Astrocyte (in vitro differentiated cells and primary cell): ENCODE measurements around the gene SLC12A4. TPM values are rescaled to one million over a fixed set of nuclear protein-coding genes. Genes with fewer than 3 reads are reported as not detected.
"Not testable (repeated sequence)": the region's sequence is repeated elsewhere in the genome, so short reads cannot be mapped to it uniquely, and the experiment has no call there.

ENCODE experiments used
- DNase-seq: peaks from one replicate; pipeline ENCODE4 v3.0.0-alpha.2; 2010; ENCODE audit warnings: low read depth
- FAIRE-seq: peaks from 2 replicates; lab custom pipeline; 2011; peaks lifted over from hg19 to GRCh38; lab: Jason Lieb, UNC
- H2AFZ ChIP-seq: 2 replicates; pipeline ENCODE4 v1.6.0; 2012; ENCODE audit warnings: low read depth, low read length, inconsistent platforms
- H3K27ac ChIP-seq: 2 replicates; pipeline ENCODE4 v1.5.1; 2011; ENCODE audit warnings: low read depth, low read length, inconsistent platforms
- H3K27me3 ChIP-seq: 2 replicates; pipeline ENCODE4 v1.6.0; 2011; ENCODE audit warnings: low read length, inconsistent platforms; ENCODE audit not compliant: insufficient read depth
- H3K36me3 ChIP-seq: 2 replicates; pipeline ENCODE4 v1.5.1; 2011; ENCODE audit warnings: low read length, inconsistent platforms; ENCODE audit not compliant: insufficient read depth
- H3K4me1 ChIP-seq: 2 replicates; pipeline ENCODE4 v1.5.1; 2011; ENCODE audit warnings: low read length, inconsistent platforms; ENCODE audit not compliant: insufficient read depth
- H3K4me2 ChIP-seq: 2 replicates; pipeline ENCODE4 v1.6.0; 2012; ENCODE audit warnings: low read length, inconsistent platforms
- H3K4me3 ChIP-seq: 2 replicates; pipeline ENCODE4 v1.5.1; 2011; ENCODE audit warnings: low read depth, mild to moderate bottlenecking, low read length, inconsistent platforms; ENCODE audit not compliant: insufficient read depth
- H3K79me2 ChIP-seq: 2 replicates; pipeline ENCODE4 v1.6.0; 2012; ENCODE audit warnings: mild to moderate bottlenecking, low read length, inconsistent platforms; ENCODE audit not compliant: insufficient read depth
- H3K9ac ChIP-seq: 2 replicates; pipeline ENCODE4 v1.6.0; 2012; ENCODE audit warnings: mild to moderate bottlenecking, low read length, inconsistent platforms
- H3K9me3 ChIP-seq: 2 replicates; pipeline ENCODE4 v1.5.1; 2012; ENCODE audit warnings: low read depth, mild to moderate bottlenecking, low read length, inconsistent platforms; ENCODE audit not compliant: insufficient read depth
- H4K20me1 ChIP-seq: 2 replicates; pipeline ENCODE4 v1.6.0; 2012; ENCODE audit warnings: low read length, inconsistent platforms; ENCODE audit not compliant: insufficient read depth
- H3K27ac Mint-ChIP-seq: one replicate; pipeline ENCODE4 v1.8.0; 2021; ENCODE audit warnings: mild to moderate bottlenecking, mixed read lengths; ENCODE audit not compliant: unreplicated experiment
- H3K27me3 Mint-ChIP-seq: one replicate; pipeline ENCODE4 v1.8.0; 2021; ENCODE audit warnings: low read depth, mixed read lengths; ENCODE audit not compliant: unreplicated experiment
- H3K36me3 Mint-ChIP-seq: one replicate; pipeline ENCODE4 v1.8.0; 2021; ENCODE audit warnings: low read depth, mixed read lengths; ENCODE audit not compliant: unreplicated experiment
- H3K4me1 Mint-ChIP-seq: one replicate; pipeline ENCODE4 v1.8.0; 2021; ENCODE audit warnings: low read depth, mixed read lengths; ENCODE audit not compliant: unreplicated experiment
- H3K4me3 Mint-ChIP-seq: one replicate; pipeline ENCODE4 v1.8.0; 2021; ENCODE audit warnings: mild to moderate bottlenecking, moderate library complexity, mixed read lengths; ENCODE audit not compliant: unreplicated experiment
- H3K9me3 Mint-ChIP-seq: one replicate; pipeline ENCODE4 v1.8.0; 2021; ENCODE audit warnings: mild to moderate bottlenecking, mixed read lengths; ENCODE audit not compliant: unreplicated experiment
- EZH2 ChIP-seq: IDR thresholded peaks from 2 replicates; pipeline ENCODE4 v1.6.1; 2012; ENCODE audit warnings: mild to moderate bottlenecking, low read length, inconsistent platforms; ENCODE audit not compliant: insufficient read depth
- total RNA-seq: library from RNA; stranded (reverse); gene quantifications from 2 replicates; pipeline ENCODE4 v1.2.1, GENCODE V29; 2021
- TF ChIP-seq, protein P1 (sequence below): IDR thresholded peaks from 2 replicates; pipeline ENCODE4 v1.5.1; 2011; ENCODE audit warnings: low read depth, mild to moderate bottlenecking, inconsistent platforms, low read length, moderate library complexity; ENCODE audit not compliant: insufficient read depth

Gene SLC12A4
- total RNA-seq, 1 donor from 2014 or later = 118 TPM

- not testable (repeated sequence) for H3K9ac ChIP-seq, H3K4me1 Mint-ChIP-seq, H3K9me3 ChIP-seq, H3K4me3 ChIP-seq, H3K27me3 Mint-ChIP-seq, H3K27ac ChIP-seq, H3K36me3 Mint-ChIP-seq, H3K9me3 Mint-ChIP-seq, H3K4me3 Mint-ChIP-seq, H3K4me1 ChIP-seq, H3K27me3 ChIP-seq, H4K20me1 ChIP-seq, H3K36me3 ChIP-seq, H3K4me2 ChIP-seq, DNase-seq, H3K27ac Mint-ChIP-seq, H3K79me2 ChIP-seq, H2AFZ ChIP-seq, FAIRE-seq
Measured at GRCh38 chr16:67998231-67998778, 29.9 kb upstream of the SLC12A4 start.

DNA sequence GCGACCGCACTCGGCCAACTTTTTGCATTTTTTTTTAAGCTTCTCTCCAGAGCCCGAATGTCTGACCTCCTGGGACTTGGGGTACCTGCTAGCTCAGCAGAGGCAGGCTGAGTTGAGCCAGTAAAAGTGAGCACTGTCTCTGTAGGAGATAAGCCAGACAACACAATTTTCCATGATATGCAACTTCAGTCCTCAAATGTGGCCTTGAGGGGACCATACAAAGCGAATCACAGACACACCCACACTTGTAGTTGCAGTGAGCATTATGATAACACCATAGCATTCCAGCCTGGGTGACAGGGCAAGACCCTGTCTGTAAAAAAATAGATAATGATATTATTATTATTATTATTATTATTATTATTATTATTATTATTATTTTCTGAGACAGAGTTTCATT is 28.2 kb upstream of the SLC12A4 start:
- H3K27ac ChIP-seq = no peak overlapping the region
- no peak overlapping the region for H3K27ac Mint-ChIP-seq
- H4K20me1 ChIP-seq = no peaks in the 10 kb centered on the region
- H3K4me1 ChIP-seq = no peaks in the 10 kb centered on the region
- H3K79me2 ChIP-seq = no peaks in the 10 kb centered on the region
- H3K36me3 ChIP-seq = no peaks in the 10 kb centered on the region
- H3K9me3 Mint-ChIP-seq = no peaks in the 10 kb centered on the region
- TF ChIP-seq, protein P1, sequence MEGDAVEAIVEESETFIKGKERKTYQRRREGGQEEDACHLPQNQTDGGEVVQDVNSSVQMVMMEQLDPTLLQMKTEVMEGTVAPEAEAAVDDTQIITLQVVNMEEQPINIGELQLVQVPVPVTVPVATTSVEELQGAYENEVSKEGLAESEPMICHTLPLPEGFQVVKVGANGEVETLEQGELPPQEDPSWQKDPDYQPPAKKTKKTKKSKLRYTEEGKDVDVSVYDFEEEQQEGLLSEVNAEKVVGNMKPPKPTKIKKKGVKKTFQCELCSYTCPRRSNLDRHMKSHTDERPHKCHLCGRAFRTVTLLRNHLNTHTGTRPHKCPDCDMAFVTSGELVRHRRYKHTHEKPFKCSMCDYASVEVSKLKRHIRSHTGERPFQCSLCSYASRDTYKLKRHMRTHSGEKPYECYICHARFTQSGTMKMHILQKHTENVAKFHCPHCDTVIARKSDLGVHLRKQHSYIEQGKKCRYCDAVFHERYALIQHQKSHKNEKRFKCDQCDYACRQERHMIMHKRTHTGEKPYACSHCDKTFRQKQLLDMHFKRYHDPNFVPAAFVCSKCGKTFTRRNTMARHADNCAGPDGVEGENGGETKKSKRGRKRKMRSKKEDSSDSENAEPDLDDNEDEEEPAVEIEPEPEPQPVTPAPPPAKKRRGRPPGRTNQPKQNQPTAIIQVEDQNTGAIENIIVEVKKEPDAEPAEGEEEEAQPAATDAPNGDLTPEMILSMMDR = no peak
- TF ChIP-seq EZH2 = no peak
- H3K4me3 ChIP-seq = no peak overlapping the region
- H3K4me2 ChIP-seq = no peak overlapping the region
- no peak overlapping the region for H2AFZ ChIP-seq
- H3K9ac ChIP-seq = no peak overlapping the region
- peaks cover 3% of the 10 kb centered on the region for H3K27me3 ChIP-seq
- H3K9me3 ChIP-seq = no peaks in the 10 kb centered on the region
- peaks cover under 1% of the 10 kb centered on the region for H3K36me3 Mint-ChIP-seq
- DNase-seq (no peak), FAIRE-seq (no peak)
- peaks cover 4% of the 10 kb centered on the region for H3K4me1 Mint-ChIP-seq
- H3K27me3 Mint-ChIP-seq = peaks cover 15% of the 10 kb centered on the region
- H3K4me3 Mint-ChIP-seq = no peak overlapping the region

DNA sequence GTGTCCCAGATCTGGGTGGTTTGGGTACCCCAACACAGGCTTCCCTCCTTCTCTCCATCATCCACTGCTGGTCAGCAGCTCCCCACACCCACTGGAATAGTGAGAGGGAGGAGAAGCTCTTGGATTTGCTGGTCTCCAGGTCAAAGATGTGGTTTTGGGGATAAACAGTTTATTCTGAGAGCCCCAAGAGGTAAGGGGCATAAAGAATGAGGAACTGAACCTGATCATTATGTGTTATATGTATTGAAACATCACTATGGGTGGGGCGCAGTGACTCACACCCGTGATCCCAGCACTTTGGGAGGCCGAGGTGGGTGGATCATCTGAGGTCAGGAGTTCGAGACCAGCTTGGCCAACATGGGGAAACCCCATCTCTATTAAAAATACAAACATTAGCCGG is 27.0 kb upstream of the SLC12A4 start:
- no peak overlapping the region for H3K9ac ChIP-seq
- no peaks in the 10 kb centered on the region for H3K36me3 ChIP-seq
- H3K4me2 ChIP-seq = no peak overlapping the region
- H3K27ac Mint-ChIP-seq = no peak overlapping the region
- no peak for FAIRE-seq
- TF ChIP-seq EZH2 = no peak
- peaks cover 2% of the 10 kb centered on the region for H3K36me3 Mint-ChIP-seq
- H3K27ac ChIP-seq = no peak overlapping the region
- no peak overlapping the region for H2AFZ ChIP-seq
- H3K4me3 ChIP-seq = no peak overlapping the region
- H3K9me3 Mint-ChIP-seq = no peaks in the 10 kb centered on the region
- DNase-seq = no peak
- no peaks in the 10 kb centered on the region for H3K9me3 ChIP-seq
- H3K4me3 Mint-ChIP-seq = no peak overlapping the region
- no peaks in the 10 kb centered on the region for H3K4me1 ChIP-seq
- H3K4me1 Mint-ChIP-seq = peaks cover 3% of the 10 kb centered on the region
- no peaks in the 10 kb centered on the region for H4K20me1 ChIP-seq
- peaks cover 23% of the 10 kb centered on the region for H3K27me3 Mint-ChIP-seq
- H3K79me2 ChIP-seq = no peaks in the 10 kb centered on the region
- H3K27me3 ChIP-seq = peaks cover 3% of the 10 kb centered on the region

DNA sequence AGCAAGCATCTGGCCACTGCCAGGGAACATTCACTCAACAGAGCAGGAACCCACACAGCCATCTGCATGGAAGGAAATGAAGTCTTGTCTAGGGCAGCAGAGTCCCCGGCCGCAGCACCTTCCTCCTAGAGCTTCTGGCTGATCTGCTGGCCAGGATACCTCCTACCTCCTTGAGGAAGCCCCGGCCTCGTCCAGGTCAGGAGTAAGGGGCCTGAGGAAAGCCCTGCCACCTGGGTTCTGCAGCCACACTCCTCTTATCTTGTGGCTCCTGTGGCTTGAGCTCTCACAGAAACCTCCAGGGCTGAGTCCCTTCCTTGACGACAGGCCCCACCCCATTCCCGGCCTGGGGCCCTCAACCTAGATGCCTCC is 25.6 kb upstream of the SLC12A4 start:
- H3K9ac ChIP-seq, H3K36me3 ChIP-seq, H3K79me2 ChIP-seq, H4K20me1 ChIP-seq, FAIRE-seq, H3K4me3 ChIP-seq, H3K4me1 ChIP-seq, H3K9me3 ChIP-seq, H3K4me1 Mint-ChIP-seq, H3K27ac Mint-ChIP-seq, H3K4me3 Mint-ChIP-seq, H3K27ac ChIP-seq, H3K9me3 Mint-ChIP-seq, H3K27me3 ChIP-seq, DNase-seq, H3K4me2 ChIP-seq, H3K36me3 Mint-ChIP-seq: not testable (repeated sequence)
- peak overlapping the region; percentile 59 for H2AFZ ChIP-seq
- peaks cover 29% of the 10 kb centered on the region for H3K27me3 Mint-ChIP-seq
